ENCODE results near the gene FAM236D.
"Not testable (repeated sequence)": the region's sequence is repeated elsewhere in the genome, so short reads cannot be mapped to it uniquely, and the experiment has no call there.

- TF ChIP-seq CTCF (IDR thresholded peaks at IDR 0.05; ENCODE audit: low read depth, low read length); EZH2phosphoT487 (IDR thresholded peaks at IDR 0.05; ENCODE audit: low read depth): not testable (repeated sequence)
These were observed 17.6 kb downstream of the FAM236D start for GRCh38 chrX:72790390-72790789.

Data from OCI-LY3 (cell line).